ENCODE results near the gene VSTM4. TPM values are rescaled to one million over a fixed set of nuclear protein-coding genes. Genes with fewer than 3 reads are reported as not detected.
A peak's percentile ranks its signal among the peaks of the same experiment; 100 is the strongest.

The VSTM4 gene
- total RNA-seq, 1 donor from 2014 or later, result 0.22 TPM

DNA sequence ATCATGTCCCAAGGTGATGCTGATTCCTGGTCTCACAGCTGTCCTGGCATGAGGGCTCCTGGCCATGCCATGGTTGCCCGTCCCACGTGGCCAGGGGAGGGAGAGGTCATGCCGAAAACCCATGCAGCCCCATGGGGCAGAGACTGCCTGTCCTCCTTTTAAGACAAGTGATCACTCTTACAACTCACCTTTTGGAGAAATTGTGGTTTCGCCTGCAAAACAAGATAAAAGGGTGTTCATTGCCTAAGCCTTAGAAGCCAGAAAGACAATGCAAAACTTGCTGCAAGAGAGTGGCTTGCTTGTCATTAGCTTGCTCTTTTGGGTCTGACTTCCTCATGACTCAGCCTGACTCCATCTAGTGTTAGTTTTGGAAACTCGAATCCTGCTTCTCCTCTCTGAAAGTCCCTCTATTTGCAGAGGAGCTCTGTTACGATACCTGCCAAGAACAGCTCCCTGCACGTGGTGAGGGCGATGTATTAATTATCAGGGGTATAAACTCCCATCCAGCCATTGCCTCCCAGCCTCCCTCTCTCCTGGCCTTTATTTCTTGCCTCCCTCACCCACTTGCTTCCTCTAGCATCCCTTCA, 46.2 kb upstream of the VSTM4 start:
- no peaks in the 10 kb centered on the region for H3K9me3 Mint-ChIP-seq (ENCODE audit: low read depth)
- TF ChIP-seq, protein P1, sequence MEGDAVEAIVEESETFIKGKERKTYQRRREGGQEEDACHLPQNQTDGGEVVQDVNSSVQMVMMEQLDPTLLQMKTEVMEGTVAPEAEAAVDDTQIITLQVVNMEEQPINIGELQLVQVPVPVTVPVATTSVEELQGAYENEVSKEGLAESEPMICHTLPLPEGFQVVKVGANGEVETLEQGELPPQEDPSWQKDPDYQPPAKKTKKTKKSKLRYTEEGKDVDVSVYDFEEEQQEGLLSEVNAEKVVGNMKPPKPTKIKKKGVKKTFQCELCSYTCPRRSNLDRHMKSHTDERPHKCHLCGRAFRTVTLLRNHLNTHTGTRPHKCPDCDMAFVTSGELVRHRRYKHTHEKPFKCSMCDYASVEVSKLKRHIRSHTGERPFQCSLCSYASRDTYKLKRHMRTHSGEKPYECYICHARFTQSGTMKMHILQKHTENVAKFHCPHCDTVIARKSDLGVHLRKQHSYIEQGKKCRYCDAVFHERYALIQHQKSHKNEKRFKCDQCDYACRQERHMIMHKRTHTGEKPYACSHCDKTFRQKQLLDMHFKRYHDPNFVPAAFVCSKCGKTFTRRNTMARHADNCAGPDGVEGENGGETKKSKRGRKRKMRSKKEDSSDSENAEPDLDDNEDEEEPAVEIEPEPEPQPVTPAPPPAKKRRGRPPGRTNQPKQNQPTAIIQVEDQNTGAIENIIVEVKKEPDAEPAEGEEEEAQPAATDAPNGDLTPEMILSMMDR (IDR thresholded peaks at IDR 0.05; ENCODE audit: unreplicated experiment), result peak; percentile 46
- H3K27ac Mint-ChIP-seq, result no peak overlapping the region
- peaks cover 59% of the 10 kb centered on the region for H3K27me3 Mint-ChIP-seq
- no peaks in the 10 kb centered on the region for H3K36me3 Mint-ChIP-seq (ENCODE audit: insufficient read depth)
- H3K4me1 Mint-ChIP-seq (ENCODE audit: low read depth), result no peaks in the 10 kb centered on the region
- H3K4me3 Mint-ChIP-seq (ENCODE audit: low read depth), result no peak overlapping the region
- no peak for DNase-seq (ENCODE audit: low spot score, unreplicated experiment)

DNA sequence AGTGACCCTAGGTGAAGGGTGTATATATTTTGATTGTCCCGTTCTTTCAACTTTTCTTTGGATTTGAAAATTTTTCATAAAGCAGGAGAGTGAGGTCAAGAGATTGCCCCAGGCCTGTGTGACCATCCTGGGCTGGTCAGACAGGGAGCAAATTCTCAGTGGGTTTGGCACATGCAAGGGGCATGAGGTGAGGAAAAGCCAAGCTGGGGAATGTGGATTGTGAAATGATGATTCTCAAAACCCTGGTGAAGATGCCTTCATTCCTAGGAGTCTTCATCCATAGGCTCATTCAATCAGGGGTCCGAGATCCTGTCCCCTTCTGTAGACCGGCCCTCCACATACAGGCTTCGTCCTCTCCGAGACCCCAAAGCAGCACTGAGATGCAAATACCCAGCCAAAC, 45.5 kb upstream of the VSTM4 start:
- H3K9me3 Mint-ChIP-seq (ENCODE audit: low read depth), result no peaks in the 10 kb centered on the region
- H3K4me3 Mint-ChIP-seq (ENCODE audit: low read depth), result no peak overlapping the region
- H3K27ac Mint-ChIP-seq, result no peak overlapping the region
- TF ChIP-seq, protein P1 (IDR thresholded peaks at IDR 0.05; ENCODE audit: unreplicated experiment), result no peak
- peaks cover 60% of the 10 kb centered on the region for H3K27me3 Mint-ChIP-seq
- H3K4me1 Mint-ChIP-seq (ENCODE audit: low read depth), result no peaks in the 10 kb centered on the region
- DNase-seq (ENCODE audit: low spot score, unreplicated experiment), result no peak
- no peaks in the 10 kb centered on the region for H3K36me3 Mint-ChIP-seq (ENCODE audit: insufficient read depth)

DNA sequence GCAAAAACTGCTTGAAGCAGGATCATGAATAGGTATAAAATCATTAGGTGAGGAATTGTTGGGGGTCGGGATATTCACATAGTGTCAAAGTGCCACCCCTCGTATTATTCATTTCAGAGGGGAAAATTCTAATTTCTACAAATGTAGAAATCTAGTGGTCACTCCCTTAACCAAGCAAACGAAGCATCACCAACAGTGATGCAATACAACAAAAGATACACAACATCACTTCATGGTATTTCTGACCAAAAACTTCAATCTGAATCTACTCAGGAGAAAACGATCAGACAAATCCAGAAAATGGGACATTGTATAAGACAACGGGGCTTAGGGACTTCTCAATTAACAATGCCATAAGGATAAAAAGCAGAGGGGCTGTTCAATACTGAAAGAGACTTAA, 44.8 kb upstream of the VSTM4 start:
- Mint-ChIP-seq H3K27me3 (peaks cover 62% of the 10 kb centered on the region), H3K27ac (no peak overlapping the region), H3K36me3 (ENCODE audit: insufficient read depth) (no peaks in the 10 kb centered on the region), H3K4me3 (ENCODE audit: low read depth) (no peak overlapping the region), H3K9me3 (ENCODE audit: low read depth) (no peaks in the 10 kb centered on the region), H3K4me1 (ENCODE audit: low read depth) (no peaks in the 10 kb centered on the region)
- TF ChIP-seq, protein P1 (IDR thresholded peaks at IDR 0.05; ENCODE audit: unreplicated experiment), result no peak
- no peak for DNase-seq (ENCODE audit: low spot score, unreplicated experiment)

DNA sequence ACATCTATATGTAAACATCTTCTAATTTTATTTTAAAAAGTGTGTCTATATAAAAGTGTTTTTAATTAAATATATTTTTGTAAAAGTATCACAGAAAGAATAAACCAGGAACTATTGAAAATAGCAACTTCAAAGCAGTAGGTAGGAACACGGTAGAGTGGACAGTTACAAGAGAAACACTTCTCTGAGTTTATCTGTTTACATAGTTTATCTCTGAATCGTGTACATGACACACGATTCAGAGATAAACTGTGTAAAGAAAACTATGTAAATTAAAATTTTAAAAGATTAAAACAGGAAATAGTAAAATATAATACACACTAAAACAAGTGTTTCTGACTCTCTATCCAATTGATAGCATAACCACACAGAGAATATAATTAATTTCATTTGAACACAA, 43.6 kb upstream of the VSTM4 start:
- Mint-ChIP-seq H3K4me3 (ENCODE audit: low read depth) (no peak overlapping the region), H3K9me3 (ENCODE audit: low read depth) (no peaks in the 10 kb centered on the region), H3K36me3 (ENCODE audit: insufficient read depth) (no peaks in the 10 kb centered on the region), H3K27ac (no peak overlapping the region), H3K4me1 (ENCODE audit: low read depth) (no peaks in the 10 kb centered on the region), H3K27me3 (peaks cover 51% of the 10 kb centered on the region)
- DNase-seq (ENCODE audit: low spot score, unreplicated experiment), result no peak
- TF ChIP-seq, protein P1 (IDR thresholded peaks at IDR 0.05; ENCODE audit: unreplicated experiment), result no peak

DNA sequence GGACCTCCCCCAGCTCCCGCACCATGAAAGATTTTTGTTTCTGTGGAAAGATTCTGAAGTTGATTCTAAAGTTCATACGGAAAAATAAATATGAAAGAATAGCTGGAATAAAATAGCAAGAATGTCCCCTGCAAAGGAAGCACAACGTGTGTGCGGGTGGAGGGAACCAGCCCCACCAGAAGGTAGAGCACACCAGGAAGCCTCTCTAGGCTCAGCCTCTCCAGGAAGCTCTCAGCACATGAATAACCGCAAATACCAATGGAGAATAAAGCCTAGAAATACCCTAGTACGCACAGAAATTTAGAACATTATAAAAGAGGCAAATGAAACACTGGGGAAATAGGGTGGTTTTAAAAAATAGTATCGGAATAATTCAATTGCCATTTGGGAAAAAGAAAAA, 43.1 kb upstream of the VSTM4 start:
- Mint-ChIP-seq H3K27me3 (peaks cover 49% of the 10 kb centered on the region), H3K36me3 (ENCODE audit: insufficient read depth) (no peaks in the 10 kb centered on the region), H3K27ac (no peak overlapping the region), H3K4me1 (ENCODE audit: low read depth) (no peaks in the 10 kb centered on the region), H3K9me3 (ENCODE audit: low read depth) (no peaks in the 10 kb centered on the region), H3K4me3 (ENCODE audit: low read depth) (no peak overlapping the region)
- no peak for DNase-seq (ENCODE audit: low spot score, unreplicated experiment)
- TF ChIP-seq, protein P1 (IDR thresholded peaks at IDR 0.05; ENCODE audit: unreplicated experiment), result no peak

All from progenitor cell of endocrine pancreas (in vitro differentiated cells).